ENCODE results near the gene CTTNBP2.
"Not testable (repeated sequence)": the region's sequence is repeated elsewhere in the genome, so short reads cannot be mapped to it uniquely, and the experiment has no call there.

CTTNBP2 gene

GRCh38 chr7:117728890-117729624 lies 144.2 kb downstream of the CTTNBP2 start:
- no peak for FAIRE-seq

- FAIRE-seq: no peak
Measured at GRCh38 chr7:117724898-117725297, 148.3 kb downstream of the CTTNBP2 start.

- no peak for FAIRE-seq
Measured at GRCh38 chr7:117719377-117719776, 153.9 kb downstream of the CTTNBP2 start.

- FAIRE-seq: no peak
Measured at GRCh38 chr7:117718116-117718835, 155.0 kb downstream of the CTTNBP2 start.

GRCh38 chr7:117717357-117717756 lies 155.9 kb downstream of the CTTNBP2 start:
- no peak for FAIRE-seq

- FAIRE-seq: no peak
Measured at GRCh38 chr7:117716707-117717299, 156.4 kb downstream of the CTTNBP2 start.

- no peak for FAIRE-seq
Measured at GRCh38 chr7:117715784-117716445, 157.3 kb downstream of the CTTNBP2 start.

- FAIRE-seq: no peak
Measured at GRCh38 chr7:117711556-117711955, 161.7 kb downstream of the CTTNBP2 start.

- FAIRE-seq: not testable (repeated sequence)
Measured at GRCh38 chr7:117708173-117708572, 165.1 kb downstream of the CTTNBP2 start.

GRCh38 chr7:117707080-117707479 lies 166.2 kb downstream of the CTTNBP2 start:
- FAIRE-seq: no peak

- FAIRE-seq: no peak
Measured at GRCh38 chr7:117706210-117706609, 167.0 kb downstream of the CTTNBP2 start.

GRCh38 chr7:117705630-117706029 lies 167.6 kb downstream of the CTTNBP2 start:
- no peak for FAIRE-seq

GRCh38 chr7:117704063-117704462 lies 169.2 kb downstream of the CTTNBP2 start:
- FAIRE-seq: no peak

GRCh38 chr7:117698018-117698417 lies 175.2 kb downstream of the CTTNBP2 start:
- FAIRE-seq: no peak

GRCh38 chr7:117692338-117692737 lies 180.9 kb downstream of the CTTNBP2 start:
- no peak for FAIRE-seq

GRCh38 chr7:117690147-117690546 lies 183.1 kb downstream of the CTTNBP2 start:
- FAIRE-seq: no peak

- no peak for FAIRE-seq
Measured at GRCh38 chr7:117689406-117689805, 183.8 kb downstream of the CTTNBP2 start.

GRCh38 chr7:117688126-117688525 lies 185.1 kb downstream of the CTTNBP2 start:
- no peak for FAIRE-seq

- no peak for FAIRE-seq
Measured at GRCh38 chr7:117686311-117686935, 186.8 kb downstream of the CTTNBP2 start.

GRCh38 chr7:117685795-117686194 lies 187.4 kb downstream of the CTTNBP2 start:
- no peak for FAIRE-seq

- FAIRE-seq: no peak
Measured at GRCh38 chr7:117683430-117684175, 189.6 kb downstream of the CTTNBP2 start.
